ENCODE measurements around the gene POMGNT1.
"Not testable (repeated sequence)": the region's sequence is repeated elsewhere in the genome, so short reads cannot be mapped to it uniquely, and the experiment has no call there.

DNA sequence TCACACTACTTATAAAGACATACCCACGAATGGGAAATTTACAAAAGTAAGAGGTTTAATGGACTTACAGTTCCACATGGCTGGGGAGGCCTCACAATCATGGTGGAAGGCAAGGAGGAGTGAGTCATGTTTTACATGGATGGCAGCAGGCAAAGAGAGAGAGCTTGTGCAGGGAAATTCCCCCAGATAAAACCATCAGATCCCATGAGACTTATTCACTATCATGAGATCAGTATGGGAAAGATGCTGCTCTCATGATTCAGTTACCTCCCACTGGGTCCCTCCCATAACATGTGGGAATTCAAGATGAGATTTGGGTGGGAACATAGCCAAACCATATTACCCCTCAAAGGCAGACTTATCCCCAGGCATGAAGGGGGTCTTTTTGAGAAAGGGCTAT lies 40.6 kb upstream of the POMGNT1 start:
- not testable (repeated sequence) for TF ChIP-seq POLR2AphosphoS5 (IDR thresholded peaks at IDR 0.05; ENCODE audit: insufficient read depth in 1 of 2, low read depth in 1 of 2); POLR2A (IDR thresholded peaks at IDR 0.05)
- TF ChIP-seq, protein P1, sequence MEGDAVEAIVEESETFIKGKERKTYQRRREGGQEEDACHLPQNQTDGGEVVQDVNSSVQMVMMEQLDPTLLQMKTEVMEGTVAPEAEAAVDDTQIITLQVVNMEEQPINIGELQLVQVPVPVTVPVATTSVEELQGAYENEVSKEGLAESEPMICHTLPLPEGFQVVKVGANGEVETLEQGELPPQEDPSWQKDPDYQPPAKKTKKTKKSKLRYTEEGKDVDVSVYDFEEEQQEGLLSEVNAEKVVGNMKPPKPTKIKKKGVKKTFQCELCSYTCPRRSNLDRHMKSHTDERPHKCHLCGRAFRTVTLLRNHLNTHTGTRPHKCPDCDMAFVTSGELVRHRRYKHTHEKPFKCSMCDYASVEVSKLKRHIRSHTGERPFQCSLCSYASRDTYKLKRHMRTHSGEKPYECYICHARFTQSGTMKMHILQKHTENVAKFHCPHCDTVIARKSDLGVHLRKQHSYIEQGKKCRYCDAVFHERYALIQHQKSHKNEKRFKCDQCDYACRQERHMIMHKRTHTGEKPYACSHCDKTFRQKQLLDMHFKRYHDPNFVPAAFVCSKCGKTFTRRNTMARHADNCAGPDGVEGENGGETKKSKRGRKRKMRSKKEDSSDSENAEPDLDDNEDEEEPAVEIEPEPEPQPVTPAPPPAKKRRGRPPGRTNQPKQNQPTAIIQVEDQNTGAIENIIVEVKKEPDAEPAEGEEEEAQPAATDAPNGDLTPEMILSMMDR (IDR thresholded peaks at IDR 0.05) = not testable (repeated sequence)
